HepG2 (cell line): Measurements from ENCODE around the gene SEC14L2. TPM values are rescaled to one million over a fixed set of nuclear protein-coding genes. Genes with fewer than 3 reads are reported as not detected.

Experiments
- ARHGAP35 ChIP-seq: sonication (generic); formaldehyde crosslinking; IDR thresholded peaks from 2 replicates; pipeline ENCODE4 v1.9.0; 2022; ENCODE audit warnings: mild to moderate bottlenecking, inconsistent platforms, moderate library complexity, missing genetic modification reagents, borderline replicate concordance
- FIP1L1 ChIP-seq: fragments of 200-400 bp; formaldehyde crosslinking; IDR thresholded peaks from 2 replicates; pipeline ENCODE4 v1.6.1; 2018; ENCODE audit warnings: low read depth, mild to moderate bottlenecking, low read length, moderate library complexity, borderline replicate concordance; ENCODE audit not compliant: insufficient read depth
- FOXC1 ChIP-seq: sonication (generic); formaldehyde crosslinking; IDR thresholded peaks from 2 replicates; pipeline ENCODE4 v1.8.0; 2022; ENCODE audit warnings: mild to moderate bottlenecking, missing genetic modification reagents, borderline replicate concordance
- FOXJ3 ChIP-seq: sonication (generic); formaldehyde crosslinking; IDR thresholded peaks from 2 replicates; pipeline ENCODE4 v1.4.0; 2020; ENCODE audit warnings: missing genetic modification reagents, mild to moderate bottlenecking, borderline replicate concordance
- HIVEP1 ChIP-seq: sonication (generic); formaldehyde crosslinking; IDR thresholded peaks from 2 replicates; pipeline ENCODE4 v1.4.0; 2020; ENCODE audit warnings: mild to moderate bottlenecking, missing genetic modification reagents
- HNF4A ChIP-seq: sonication (generic); formaldehyde crosslinking; IDR thresholded peaks from 2 replicates; pipeline ENCODE4 v1.4.0; 2020; ENCODE audit warnings: missing genetic modification reagents
- HOXA3 ChIP-seq: sonication (generic); formaldehyde crosslinking; IDR thresholded peaks from 2 replicates; pipeline ENCODE4 v1.5.0; 2020; ENCODE audit warnings: missing genetic modification reagents
- IKZF4 ChIP-seq: sonication (generic); formaldehyde crosslinking; IDR thresholded peaks from 2 replicates; pipeline ENCODE4 v1.5.1; 2020; ENCODE audit warnings: borderline replicate concordance, mild to moderate bottlenecking, low read depth, missing genetic modification reagents; ENCODE audit errors: not compliant biosample characterization
- IRX3 ChIP-seq: sonication (generic); formaldehyde crosslinking; IDR thresholded peaks from 2 replicates; pipeline ENCODE4 v1.8.1; 2023; ENCODE audit warnings: mild to moderate bottlenecking, low read depth, missing genetic modification reagents, borderline replicate concordance
- MED13 ChIP-seq: sonication (generic); formaldehyde crosslinking; IDR thresholded peaks from 2 replicates; pipeline ENCODE4 v1.5.0; 2020; ENCODE audit warnings: missing genetic modification reagents
- MIER2 ChIP-seq: IDR thresholded peaks from 2 replicates; pipeline ENCODE4 v1.6.1; 2016; ENCODE audit warnings: missing biosample characterization, missing genetic modification reagents
- MYNN ChIP-seq: sonication (generic); formaldehyde crosslinking; IDR thresholded peaks from 2 replicates; pipeline ENCODE4 v1.4.0; 2020; ENCODE audit warnings: mild to moderate bottlenecking, low read depth, missing genetic modification reagents
- NR2F6 ChIP-seq, 2 experiments: IDR thresholded peaks; 2 replicates each; pipeline ENCODE4 v1.6.1; 2016; ENCODE audit warnings: antibody characterized with exemption in 1 of 2, mild to moderate bottlenecking in 1 of 2
- RXRB ChIP-seq: IDR thresholded peaks from 2 replicates; pipeline ENCODE4 v1.6.1; 2016; ENCODE audit warnings: borderline replicate concordance, missing genetic modification reagents, missing compliant biosample characterization
- STAT5B ChIP-seq: sonication (generic); formaldehyde crosslinking; IDR thresholded peaks from 2 replicates; pipeline ENCODE4 v1.4.0; 2020; ENCODE audit warnings: missing genetic modification reagents
- YY1 ChIP-seq: IDR thresholded peaks from 2 replicates; pipeline ENCODE4 v1.6.1; 2011; ENCODE audit warnings: low read length, low read depth, moderate library complexity, mild to moderate bottlenecking; ENCODE audit not compliant: insufficient read depth, insufficient replicate concordance
- ZNF660 ChIP-seq: sonication (generic); formaldehyde crosslinking; IDR thresholded peaks from 2 replicates; pipeline ENCODE4 v1.5.1; 2020; ENCODE audit warnings: mild to moderate bottlenecking, low read depth, missing genetic modification reagents, borderline replicate concordance
- ZNF768 ChIP-seq: sonication (generic); formaldehyde crosslinking; IDR thresholded peaks from 2 replicates; pipeline ENCODE4 v1.4.0; 2020; ENCODE audit warnings: missing genetic modification reagents
- ZNF790 ChIP-seq: sonication (generic); formaldehyde crosslinking; IDR thresholded peaks from 2 replicates; pipeline ENCODE4 v1.8.0; 2022; ENCODE audit warnings: missing genetic modification reagents, mild to moderate bottlenecking, borderline replicate concordance
- polyA plus RNA-seq, 8 experiments: library from polyadenylated mRNA; depleted of rRNA in 3 of 8; stranded (reverse) in 7 of 8; unstranded in 1 of 8; fragments of >200 nt; fragmentation: Illumina TruSeq in 4 of 8; extraction: Trizol in 4 of 8; gene quantifications; 2 replicates each; pipeline versions ENCODE4 v1.2.1 to v1.2.3, GENCODE V29; 2011 to 2016; ENCODE audit warnings: low read depth in 4 of 8, missing spikeins in 1 of 8, mixed read lengths in 1 of 8; ENCODE audit not compliant: insufficient read depth in 1 of 8
- total RNA-seq, 5 experiments: library from RNA; depleted of rRNA; stranded (reverse); fragments of >200 nt; fragmentation: Illumina TruSeq; extraction: Trizol; gene quantifications; 2 replicates each; pipeline ENCODE4 v1.2.3, GENCODE V29; 2016; ENCODE audit warnings: low read depth in 1 of 5
- TF ChIP-seq, protein P1 (sequence below): sonication (generic); formaldehyde crosslinking; IDR thresholded peaks from 2 replicates; pipeline ENCODE4 v1.4.0; 2020; ENCODE audit warnings: missing genetic modification reagents
- TF ChIP-seq, protein P2 (sequence below): conservative IDR thresholded peaks from 2 replicates; pipeline ENCODE4 v1.6.1; 2018; ENCODE audit warnings: missing genetic modification reagents
- TF ChIP-seq, protein P3 (sequence below): fragments of 450-650 bp; IDR thresholded peaks from 2 replicates; pipeline ENCODE4 v1.6.1; 2016
- TF ChIP-seq, protein P4 (sequence below): sonication (generic); formaldehyde crosslinking; conservative IDR thresholded peaks from 2 replicates; pipeline ENCODE4 v1.8.0; 2022; ENCODE audit warnings: missing genetic modification reagents

Gene SEC14L2
- total and polyA plus RNA-seq, 2 of the 13 experiments (the other 11 are each of a cell fraction or from before 2014, with no cell fraction given), result 4.1 to 5.1 TPM

DNA sequence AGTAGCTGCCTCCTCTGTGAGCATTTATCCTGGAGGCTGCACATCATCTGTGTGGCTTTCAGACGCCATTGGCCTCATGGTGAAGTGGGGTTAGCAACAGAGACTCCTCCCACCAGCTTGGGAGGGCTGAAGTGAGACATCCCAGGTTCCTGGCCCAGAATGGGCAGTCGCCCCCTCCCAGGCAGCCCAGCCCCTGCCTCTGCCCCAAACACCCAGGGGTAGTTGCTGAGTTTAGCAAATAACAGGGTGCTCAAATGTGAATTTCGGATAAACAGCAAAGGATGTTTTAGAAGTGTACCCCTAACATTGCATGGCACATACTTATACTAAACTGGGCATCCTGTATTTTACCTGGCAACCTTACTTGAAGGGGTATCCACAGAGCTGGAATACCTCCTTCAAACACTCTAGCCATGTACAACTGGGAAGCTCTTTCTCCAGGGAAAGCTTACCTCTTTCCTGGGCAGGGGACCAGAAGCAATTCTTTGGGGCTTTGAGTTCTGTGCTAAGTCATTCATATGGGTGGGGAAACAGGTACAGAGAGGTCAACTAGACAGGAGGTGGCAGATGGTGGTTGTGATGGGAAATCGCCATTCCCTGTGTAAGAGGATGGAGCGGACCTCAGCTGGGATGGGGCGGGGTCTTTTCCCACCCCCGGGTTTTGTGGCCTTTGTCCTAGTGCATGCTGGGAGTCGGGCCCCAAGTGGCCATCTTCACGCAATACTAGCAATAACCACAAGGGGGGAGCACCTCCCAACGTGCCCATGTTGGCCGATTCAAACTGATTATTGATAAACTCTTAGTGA, 48.0 kb downstream of the SEC14L2 start (continued):
- TF ChIP-seq HIVEP1 (CRISPR knock-in tag) (no peak), MYNN (CRISPR knock-in tag) (no peak), HNF4A (CRISPR knock-in tag) (no peak), IRX3 (CRISPR knock-in tag) (no peak), MIER2 (CRISPR knock-in tag) (no peak; the same call in 1 of the 2 replicates), HOXA3 (CRISPR knock-in tag) (no peak), ZNF768 (peak; percentile 57; the same call in 1 of the 2 replicates), MED13 (CRISPR knock-in tag) (no peak), FOXJ3 (CRISPR knock-in tag) (no peak), ZNF660 (no peak), NR2F6 (IDR thresholded peaks at IDR 0.05) (no peak), NR2F6 (CRISPR knock-in tag; IDR thresholded peaks at IDR 0.05) (no peak), YY1 (peak; percentile 51), ZNF790 (CRISPR knock-in tag) (0 out of 2 replicates have a peak, but pooled peaks have one; percentile 26), STAT5B (CRISPR knock-in tag) (no peak), FIP1L1 (no peak), ARHGAP35 (CRISPR knock-in tag) (no peak), IKZF4 (CRISPR knock-in tag) (no peak), FOXC1 (no peak), RXRB (CRISPR knock-in tag) (peak; percentile 34; the same call in 1 of the 2 replicates)
- TF ChIP-seq, protein P1, sequence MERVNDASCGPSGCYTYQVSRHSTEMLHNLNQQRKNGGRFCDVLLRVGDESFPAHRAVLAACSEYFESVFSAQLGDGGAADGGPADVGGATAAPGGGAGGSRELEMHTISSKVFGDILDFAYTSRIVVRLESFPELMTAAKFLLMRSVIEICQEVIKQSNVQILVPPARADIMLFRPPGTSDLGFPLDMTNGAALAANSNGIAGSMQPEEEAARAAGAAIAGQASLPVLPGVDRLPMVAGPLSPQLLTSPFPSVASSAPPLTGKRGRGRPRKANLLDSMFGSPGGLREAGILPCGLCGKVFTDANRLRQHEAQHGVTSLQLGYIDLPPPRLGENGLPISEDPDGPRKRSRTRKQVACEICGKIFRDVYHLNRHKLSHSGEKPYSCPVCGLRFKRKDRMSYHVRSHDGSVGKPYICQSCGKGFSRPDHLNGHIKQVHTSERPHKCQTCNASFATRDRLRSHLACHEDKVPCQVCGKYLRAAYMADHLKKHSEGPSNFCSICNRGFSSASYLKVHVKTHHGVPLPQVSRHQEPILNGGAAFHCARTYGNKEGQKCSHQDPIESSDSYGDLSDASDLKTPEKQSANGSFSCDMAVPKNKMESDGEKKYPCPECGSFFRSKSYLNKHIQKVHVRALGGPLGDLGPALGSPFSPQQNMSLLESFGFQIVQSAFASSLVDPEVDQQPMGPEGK (CRISPR knock-in tag), result peak; percentile 78
- TF ChIP-seq, protein P2, sequence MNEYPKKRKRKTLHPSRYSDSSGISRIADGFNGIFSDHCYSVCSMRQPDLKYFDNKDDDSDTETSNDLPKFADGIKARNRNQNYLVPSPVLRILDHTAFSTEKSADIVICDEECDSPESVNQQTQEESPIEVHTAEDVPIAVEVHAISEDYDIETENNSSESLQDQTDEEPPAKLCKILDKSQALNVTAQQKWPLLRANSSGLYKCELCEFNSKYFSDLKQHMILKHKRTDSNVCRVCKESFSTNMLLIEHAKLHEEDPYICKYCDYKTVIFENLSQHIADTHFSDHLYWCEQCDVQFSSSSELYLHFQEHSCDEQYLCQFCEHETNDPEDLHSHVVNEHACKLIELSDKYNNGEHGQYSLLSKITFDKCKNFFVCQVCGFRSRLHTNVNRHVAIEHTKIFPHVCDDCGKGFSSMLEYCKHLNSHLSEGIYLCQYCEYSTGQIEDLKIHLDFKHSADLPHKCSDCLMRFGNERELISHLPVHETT (CRISPR knock-in tag), result no peak
- TF ChIP-seq, protein P3, sequence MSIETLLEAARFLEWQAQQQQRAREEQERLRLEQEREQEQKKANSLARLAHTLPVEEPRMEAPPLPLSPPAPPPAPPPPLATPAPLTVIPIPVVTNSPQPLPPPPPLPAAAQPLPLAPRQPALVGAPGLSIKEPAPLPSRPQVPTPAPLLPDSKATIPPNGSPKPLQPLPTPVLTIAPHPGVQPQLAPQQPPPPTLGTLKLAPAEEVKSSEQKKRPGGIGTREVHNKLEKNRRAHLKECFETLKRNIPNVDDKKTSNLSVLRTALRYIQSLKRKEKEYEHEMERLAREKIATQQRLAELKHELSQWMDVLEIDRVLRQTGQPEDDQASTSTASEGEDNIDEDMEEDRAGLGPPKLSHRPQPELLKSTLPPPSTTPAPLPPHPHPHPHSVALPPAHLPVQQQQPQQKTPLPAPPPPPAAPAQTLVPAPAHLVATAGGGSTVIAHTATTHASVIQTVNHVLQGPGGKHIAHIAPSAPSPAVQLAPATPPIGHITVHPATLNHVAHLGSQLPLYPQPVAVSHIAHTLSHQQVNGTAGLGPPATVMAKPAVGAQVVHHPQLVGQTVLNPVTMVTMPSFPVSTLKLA, result no peak
- TF ChIP-seq, protein P4, sequence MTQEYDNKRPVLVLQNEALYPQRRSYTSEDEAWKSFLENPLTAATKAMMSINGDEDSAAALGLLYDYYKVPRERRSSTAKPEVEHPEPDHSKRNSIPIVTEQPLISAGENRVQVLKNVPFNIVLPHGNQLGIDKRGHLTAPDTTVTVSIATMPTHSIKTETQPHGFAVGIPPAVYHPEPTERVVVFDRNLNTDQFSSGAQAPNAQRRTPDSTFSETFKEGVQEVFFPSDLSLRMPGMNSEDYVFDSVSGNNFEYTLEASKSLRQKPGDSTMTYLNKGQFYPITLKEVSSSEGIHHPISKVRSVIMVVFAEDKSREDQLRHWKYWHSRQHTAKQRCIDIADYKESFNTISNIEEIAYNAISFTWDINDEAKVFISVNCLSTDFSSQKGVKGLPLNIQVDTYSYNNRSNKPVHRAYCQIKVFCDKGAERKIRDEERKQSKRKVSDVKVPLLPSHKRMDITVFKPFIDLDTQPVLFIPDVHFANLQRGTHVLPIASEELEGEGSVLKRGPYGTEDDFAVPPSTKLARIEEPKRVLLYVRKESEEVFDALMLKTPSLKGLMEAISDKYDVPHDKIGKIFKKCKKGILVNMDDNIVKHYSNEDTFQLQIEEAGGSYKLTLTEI (CRISPR knock-in tag), result no peak
